HG03575 (cell line): ENCODE results near the gene PTPRM.

Source experiments
- ATAC-seq: cut with Tn5 transposase; IDR thresholded peaks from one replicate; pipeline ENCODE4 v1.9.1; 2021; ENCODE audit not compliant: unreplicated experiment, insufficient number of reproducible peaks, low FRiP score; ENCODE audit errors: extremely low read depth

PTPRM gene

DNA sequence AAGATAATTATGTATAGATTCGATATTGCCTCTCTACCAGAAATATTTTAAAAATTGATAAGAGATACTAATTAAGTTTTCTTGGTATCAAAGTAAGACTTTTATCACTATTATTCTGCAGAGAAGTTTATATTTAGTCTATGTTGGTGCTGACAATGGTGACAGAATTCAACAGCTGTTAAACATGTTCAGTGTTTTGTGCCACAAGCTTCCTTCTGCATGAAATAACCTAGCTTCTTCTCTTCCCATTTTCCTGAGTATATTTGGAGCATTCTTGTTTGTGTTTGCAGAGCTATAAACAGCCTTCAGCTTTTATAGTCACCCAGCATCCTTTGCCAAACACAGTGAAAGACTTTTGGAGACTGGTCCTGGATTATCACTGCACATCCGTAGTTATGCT, 812.9 kb downstream of the PTPRM start:
- no peak for ATAC-seq

DNA sequence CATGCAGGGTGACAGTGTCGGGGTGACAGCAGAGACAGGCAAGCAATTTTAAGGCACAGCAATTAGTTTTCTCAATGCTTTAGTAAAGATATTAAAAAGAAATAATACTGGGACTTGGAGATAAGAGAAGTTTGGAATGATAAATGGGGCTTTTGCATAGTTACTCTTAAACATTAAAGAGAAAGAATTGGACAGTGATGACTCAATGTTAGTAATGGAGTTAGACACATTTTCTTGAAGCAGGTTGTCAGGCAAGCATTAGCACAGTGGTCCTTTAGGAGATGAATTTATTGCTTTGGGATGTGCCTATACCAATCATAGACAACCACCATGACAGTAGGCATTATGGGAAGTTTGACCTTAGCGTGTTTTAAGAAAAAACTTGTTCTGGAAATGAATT, 813.8 kb downstream of the PTPRM start:
- ATAC-seq = no peak

DNA sequence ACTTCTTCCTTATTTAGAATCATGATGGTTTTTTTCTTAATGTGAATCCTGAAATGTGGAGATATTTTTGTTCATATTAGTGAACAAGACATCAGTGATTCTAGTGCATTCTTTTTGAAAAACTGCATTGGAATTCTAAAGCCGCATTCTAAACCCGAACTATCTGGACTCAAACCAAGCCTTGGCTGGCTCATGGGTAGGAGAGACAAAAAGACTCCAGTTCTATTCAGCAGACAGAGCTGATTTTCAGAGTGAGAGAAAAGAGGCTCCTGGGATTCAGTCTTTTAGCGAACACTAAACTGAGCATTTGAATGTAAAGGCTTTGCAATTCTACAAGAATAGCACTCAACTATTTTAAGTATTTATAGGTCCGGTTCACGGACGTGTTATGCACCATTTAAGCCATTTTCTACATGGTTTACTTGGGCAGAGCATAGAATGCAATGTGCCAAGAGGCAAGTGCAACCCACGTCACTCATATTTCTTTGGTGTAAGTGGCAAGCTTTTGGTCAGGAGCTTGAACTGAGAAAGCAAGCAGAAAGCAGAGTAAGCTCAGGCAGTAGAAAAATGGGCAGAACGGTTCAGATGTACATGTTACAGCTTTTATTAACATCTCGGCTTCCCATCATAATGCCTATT, 814.8 kb downstream of the PTPRM start:
- ATAC-seq = no peak

DNA sequence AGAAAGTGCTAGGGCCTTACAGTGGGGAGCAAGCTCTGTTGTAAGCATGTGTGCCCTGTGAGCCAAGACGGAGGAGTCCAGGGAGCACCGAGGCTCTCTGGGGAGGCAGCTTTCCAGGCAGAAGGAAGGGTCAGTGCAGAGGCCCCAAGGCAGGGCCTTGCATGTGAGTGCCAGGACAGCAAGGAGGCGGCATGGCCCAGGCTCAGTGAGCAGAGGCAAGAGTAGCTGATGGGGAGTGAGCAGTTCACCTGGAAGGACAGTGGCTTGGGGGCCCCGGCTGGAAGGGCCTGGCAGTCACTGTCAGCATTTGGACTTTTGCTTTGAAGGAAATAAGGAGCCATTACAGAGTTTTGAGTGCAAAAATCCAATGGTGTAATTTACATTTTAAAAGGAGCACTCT, 818.3 kb downstream of the PTPRM start:
- ATAC-seq = no peak

GRCh38 chr18:8386669-8387380, 819.7 kb downstream of the PTPRM start:
- ATAC-seq = no peak

GRCh38 chr18:8389391-8390340, 822.5 kb downstream of the PTPRM start:
- ATAC-seq = no peak

- no peak for ATAC-seq
Measured at GRCh38 chr18:8391068-8391467, 824.0 kb downstream of the PTPRM start.

DNA sequence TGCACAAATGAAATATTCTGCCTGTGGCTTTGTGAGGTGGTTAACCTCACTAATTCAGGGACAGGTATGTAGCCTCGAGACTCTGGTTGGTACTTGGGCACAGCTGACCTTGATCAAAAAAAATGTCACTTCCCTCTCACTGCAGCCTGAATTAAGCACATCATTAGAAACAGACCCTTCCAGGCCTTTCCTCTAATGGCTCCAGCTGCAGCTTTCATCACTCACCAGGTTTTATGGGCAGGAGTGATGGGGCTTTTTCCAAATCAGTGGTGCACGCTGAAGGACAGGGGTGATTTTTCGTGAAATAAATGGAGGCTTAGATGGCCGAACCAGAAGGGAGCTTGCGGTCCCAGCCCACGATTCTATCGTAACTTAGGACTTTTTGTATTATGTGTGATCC, 829.1 kb downstream of the PTPRM start:
- ATAC-seq = no peak

DNA sequence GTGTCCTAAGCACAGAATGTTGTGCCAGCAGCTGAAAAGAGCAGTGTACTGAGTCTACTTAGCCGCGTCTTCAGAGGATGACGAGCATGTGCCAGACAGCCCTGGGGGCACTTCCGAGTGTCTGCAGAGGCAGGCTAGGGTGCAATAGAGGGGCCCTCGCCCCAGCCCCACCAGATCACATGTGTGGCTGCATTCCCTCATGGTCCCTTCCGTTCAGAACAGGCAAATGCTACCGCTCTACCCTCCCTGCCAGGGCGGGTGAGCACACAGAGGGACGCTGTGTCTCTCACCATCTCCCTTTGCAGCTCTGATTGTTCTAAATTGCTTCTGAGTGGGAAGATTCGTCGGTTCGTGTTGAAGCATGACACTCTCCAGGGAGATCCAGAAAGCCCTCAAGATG, 829.9 kb downstream of the PTPRM start:
- no peak for ATAC-seq

GRCh38 chr18:8399138-8399537, 832.0 kb downstream of the PTPRM start:
- ATAC-seq = no peak

- no peak for ATAC-seq
Measured at GRCh38 chr18:8400193-8400752, 833.2 kb downstream of the PTPRM start.

DNA sequence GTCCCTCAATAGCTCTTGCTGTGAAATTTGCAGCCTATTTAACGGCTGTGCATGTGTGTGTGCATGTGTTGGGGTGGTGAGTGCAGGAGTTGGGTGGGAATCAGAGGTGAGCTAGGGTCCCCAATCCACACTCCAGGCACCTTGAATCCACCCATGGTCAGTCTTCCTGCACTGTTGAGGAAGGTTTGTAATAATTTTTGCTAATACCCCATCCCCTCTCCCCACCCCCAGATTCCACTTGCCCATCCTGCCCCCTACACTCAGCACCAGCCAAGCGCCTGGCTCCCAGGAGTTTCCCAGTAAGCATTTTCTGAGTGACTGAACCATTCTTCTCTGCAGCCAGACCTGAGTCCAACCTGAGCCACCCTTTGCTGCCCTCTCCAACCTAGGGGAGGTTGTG, 833.7 kb downstream of the PTPRM start:
- ATAC-seq = no peak

DNA sequence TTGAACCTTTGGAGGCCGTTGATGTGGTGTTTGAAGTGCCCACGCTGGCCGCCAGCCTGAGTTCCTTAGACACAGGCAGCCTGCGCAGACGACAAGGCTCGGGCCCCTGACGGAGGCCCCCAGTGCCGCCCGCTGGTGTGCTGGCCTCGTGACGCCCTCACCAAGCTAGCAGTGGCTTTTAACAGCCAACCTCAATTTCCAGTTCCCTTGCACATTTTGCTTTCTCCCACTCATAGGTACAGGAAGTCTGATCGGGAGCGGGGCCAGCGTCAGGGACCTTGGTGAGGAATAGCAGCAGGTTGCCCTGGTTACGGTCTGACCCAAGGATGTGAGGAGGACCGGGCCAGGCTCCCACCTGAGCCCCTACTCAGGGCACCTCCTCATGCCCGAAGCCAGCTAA, 834.5 kb downstream of the PTPRM start:
- ATAC-seq = no peak

- no peak for ATAC-seq
Measured at GRCh38 chr18:8402237-8402636, 835.1 kb downstream of the PTPRM start.

- no peak for ATAC-seq
Measured at GRCh38 chr18:8403713-8404112, 836.6 kb downstream of the PTPRM start.

- ATAC-seq = no peak
Measured at GRCh38 chr18:8406186-8406867, 839.2 kb downstream of the PTPRM start.

- ATAC-seq = no peak
Measured at GRCh38 chr18:8406868-8407250, 839.7 kb downstream of the PTPRM start.

DNA sequence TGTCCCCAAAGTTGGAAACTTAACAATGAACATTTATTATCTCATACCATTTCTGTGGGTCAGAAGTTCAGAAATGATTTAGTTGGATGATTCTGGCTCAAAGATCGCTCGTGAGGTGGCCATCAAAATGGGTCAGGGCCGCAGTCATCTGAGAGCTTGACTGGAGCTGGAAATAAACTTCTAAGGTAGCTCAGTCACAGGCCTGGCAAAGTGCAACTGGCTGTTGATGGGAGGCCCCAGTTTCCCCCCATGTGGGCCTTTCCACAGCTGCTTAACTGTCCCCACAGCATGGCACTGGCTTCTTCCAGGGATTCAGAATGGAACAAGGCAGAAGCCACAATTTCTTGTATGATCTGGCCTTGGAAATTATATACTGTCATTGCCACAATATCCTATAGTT, 842.0 kb downstream of the PTPRM start:
- ATAC-seq = no peak

GRCh38 chr18:8411492-8411891, 844.4 kb downstream of the PTPRM start:
- ATAC-seq = no peak
